Dedifferentiated amniotic fluid mesenchymal stem cell (primary cell): ENCODE data around the gene NMB.
"Not testable (repeated sequence)": the region's sequence is repeated elsewhere in the genome, so short reads cannot be mapped to it uniquely, and the experiment has no call there.

ENCODE experiments used
- DNase-seq: peaks from one replicate; pipeline ENCODE4 v3.0.0-alpha.2; 2016; ENCODE audit errors: extremely low spot score

NMB gene

DNA sequence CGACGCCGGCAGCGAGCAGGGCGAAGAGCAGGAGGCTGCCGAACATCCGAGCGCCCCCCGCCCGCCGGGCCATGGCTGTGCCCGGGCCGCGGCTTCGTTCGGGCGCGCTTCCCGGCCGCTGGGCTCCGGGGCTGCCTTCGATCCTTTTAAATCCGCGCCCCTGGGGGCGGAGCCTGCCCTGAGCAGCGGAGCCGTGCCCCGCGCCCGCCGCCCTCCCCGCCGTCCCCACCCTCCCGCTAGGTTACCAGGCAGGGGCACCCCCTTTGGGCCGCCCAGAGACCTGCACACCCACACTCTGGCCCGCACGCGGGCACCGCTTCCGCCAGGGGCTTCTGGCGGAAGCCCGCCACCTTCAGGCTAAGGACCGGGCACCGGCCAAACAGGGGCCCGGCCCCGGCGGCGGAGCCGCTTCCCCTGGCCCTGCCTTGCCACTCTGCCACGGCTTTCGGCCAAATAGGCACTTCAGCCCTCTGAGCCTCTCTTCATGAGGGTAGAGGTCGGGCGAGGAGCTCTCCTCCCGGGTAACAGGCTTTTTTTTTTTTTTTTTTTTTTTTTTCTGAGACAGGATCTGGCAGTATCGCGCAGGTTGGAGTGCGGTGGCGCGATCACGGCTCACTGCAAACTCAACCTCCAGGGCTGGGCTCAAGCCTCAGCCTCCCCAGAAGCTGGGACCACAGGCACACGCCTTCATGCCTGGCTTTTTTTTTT is at the start of gene NMB:
TSS of gene NMB (minus strand) at position 120 of the 708 bp plus-strand sequence. CDS start at position 73, 47 bp downstream.
- peak; percentile 48 for DNase-seq

GRCh38 chr15:84703808-84704207 is 45.8 kb upstream of the NMB start:
- DNase-seq = no peak

DNA sequence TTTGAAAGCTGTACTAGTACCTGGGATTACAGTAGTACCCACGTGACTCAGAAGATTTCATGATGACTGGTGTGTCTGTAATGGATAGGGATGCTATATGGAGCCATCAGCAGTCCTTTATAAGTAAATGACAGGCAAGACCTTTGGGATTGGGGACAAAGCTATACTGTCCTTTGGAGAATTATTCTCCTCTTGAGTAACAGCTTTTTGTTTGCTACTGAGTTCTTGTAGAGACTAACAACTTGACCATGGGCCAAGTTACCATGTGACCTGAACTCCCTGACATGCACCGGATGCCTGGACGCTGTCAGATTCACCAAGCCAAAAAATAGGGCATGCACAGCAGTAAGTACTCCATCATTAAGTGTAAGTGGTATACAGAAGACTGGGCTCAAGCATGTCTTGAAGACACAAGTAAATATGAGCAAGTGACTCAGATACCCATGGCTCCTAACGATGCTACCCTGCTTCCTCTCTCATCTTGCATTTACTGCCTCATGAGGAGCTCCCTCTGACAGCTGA is 45.0 kb upstream of the NMB start:
- no peak for DNase-seq

- no peak for DNase-seq
Observed at GRCh38 chr15:84699538-84700191, 41.7 kb upstream of the NMB start.

DNA sequence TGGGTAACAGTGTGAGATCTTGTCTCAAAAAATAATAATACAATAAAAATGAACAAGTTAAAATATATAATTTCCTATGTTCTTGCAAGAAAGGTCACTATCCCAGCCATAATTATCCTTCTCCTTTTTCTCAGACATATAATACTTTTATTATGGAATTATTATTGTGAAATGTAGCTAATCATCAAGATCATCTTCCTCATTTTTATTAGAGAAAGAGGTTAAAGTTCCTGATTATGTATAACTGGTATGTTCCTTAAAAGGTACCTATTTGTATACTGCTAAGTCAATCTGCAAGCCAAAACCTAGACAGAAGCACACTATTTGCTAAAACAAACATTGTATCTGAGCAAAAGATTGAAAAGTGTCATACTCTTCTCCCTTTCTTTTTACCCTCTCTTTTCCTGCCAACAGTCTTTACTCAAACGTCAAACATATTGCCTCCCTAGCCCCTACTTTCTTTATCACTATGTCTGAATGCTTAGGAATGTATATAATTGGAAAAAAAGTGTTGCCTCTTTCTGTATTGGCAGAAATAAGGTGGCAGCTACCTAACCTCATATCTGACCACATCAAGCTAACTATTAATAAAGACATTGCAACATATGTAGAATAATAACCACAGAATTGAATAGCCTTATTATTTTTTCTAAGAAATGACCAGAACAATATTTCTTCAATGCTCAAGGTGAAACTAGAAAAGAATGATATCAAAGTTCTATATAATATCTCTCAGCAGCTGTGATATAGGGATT is 39.4 kb upstream of the NMB start:
- DNase-seq = no peak

DNA sequence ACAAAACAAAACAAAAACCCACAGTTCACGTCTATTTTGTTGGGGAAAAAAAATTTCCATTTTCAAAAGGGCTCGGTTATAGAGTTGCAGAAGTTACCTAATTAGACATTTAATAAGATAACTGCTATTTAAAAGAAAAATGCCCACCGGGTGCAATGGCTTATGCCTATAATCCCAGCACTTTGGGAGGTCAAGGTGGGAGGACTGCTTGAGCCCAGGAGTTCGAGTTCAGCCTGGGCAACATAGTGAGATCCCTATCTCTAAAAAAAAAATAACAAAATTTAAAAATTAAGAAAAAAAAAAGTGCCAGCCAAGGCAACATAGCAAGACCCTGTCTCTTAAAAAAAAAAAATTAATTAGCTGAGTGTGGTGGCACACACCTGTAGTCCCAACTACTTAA is 38.8 kb upstream of the NMB start:
- DNase-seq = no peak

DNA sequence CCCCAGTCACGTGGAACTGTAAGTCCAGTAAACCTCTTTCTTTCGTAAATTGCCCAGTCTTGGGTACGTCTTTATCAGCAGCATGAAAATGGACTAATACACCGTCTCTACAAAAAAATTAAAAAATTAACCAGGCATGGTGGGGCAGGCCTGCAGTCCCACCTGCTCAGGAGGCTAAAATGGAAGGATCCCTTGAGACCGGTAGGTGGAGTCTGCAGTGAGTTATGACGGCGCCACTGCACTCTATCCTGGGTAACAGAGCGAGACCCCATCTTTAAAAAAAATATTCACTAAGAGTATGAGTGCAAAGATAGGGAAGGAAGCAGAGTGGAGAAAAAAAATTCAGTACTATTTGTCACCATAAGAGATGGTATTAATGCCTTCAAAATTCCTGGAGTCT is 32.3 kb upstream of the NMB start:
- no peak for DNase-seq

GRCh38 chr15:84689858-84690257 is 31.9 kb upstream of the NMB start:
- no peak for DNase-seq

- DNase-seq = not testable (repeated sequence)
Observed at GRCh38 chr15:84686446-84686845, 28.4 kb upstream of the NMB start.

DNA sequence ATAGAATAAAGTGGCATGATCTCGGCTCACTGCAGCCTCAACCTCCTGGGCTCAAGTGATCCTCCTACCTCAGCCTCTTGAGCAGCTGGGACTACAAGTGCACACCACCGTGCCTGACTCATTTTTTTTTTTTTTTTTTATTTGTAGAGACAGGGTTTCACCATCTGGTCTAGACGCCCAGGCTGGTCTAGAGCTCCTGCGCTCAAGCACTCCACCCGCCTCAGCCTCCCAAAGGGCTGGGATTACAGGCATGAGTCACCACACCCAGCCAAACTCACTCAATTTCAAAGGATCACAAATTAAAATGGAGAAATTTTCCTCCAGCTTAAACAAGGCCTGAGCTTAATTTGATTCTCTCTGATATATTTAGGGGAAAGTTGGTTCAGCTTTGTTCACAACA is 27.3 kb upstream of the NMB start:
- DNase-seq = peak; percentile 84

DNA sequence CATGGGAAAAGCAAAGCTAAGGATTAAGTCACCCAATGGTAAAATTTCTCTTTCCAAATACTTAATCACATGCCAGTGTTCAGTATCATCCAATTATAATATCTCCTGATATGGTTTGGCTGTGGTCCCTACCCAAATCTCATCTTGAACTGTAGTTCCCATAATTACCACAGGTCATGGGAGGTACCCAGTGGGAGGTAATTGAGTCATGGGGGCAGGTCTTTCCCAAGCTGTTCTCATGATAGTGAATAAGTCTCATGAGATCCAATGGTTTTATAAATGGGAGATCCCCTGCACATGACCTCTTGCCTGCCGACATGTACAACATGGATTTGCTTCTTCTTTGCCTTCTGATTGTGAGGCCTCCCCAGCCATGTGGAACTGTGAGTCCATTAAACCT is 26.1 kb upstream of the NMB start:
- no peak for DNase-seq

DNA sequence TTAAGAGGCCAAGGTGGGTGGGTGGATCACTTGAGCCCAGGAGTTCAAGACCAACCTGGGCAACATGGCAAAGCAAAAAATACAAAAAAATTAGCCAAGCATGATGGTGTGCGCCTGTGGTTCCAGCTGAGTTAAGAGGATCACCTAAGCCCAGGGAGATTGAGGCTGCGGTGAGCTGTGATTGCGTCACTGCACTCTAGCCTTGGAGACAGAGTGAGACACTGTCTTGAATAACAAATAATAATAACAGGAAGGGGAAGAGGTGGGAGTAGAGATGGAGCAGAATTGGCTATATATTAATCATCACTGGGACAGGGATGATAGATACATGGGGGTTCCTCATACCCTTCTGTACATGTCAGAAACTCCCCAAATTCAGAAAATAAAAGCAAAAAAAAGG is 23.8 kb upstream of the NMB start:
- no peak for DNase-seq

DNA sequence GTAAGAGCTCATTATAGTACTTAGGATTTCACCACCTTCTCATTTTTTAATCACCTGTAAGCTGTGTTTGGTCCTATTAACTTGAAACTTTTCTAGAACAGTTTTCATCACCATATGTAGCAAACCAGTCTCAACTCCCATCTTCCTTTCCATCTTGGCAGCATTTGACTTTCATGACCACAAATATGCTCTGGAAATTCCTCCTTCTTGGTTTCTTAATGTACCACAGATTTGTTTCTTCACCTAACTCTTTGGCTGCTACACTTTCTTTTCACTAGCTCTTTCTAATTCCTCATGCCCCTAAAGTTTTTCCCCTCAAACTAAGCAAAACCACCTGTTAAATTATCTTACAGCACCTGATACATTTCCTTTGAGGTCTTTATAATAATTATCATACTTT is 13.2 kb upstream of the NMB start:
- peak; percentile 82 for DNase-seq

DNA sequence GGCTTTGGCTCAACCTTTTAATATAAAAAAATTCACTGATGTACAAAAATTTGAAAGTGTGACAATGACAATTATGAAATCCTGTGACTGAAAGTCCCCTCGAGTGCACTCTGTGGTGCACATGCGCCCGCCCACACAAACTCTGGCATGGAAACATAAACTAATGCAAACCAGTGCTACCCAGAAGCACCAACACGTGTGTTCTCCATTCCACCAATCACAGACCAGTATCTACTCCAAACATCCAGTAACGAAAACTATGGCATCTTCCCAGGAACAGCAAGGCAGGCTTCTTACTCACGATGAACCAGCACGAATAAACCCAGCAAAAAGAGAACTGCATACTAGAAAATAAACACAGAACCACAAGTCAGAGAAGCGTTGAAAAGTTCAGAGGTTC is 11.7 kb upstream of the NMB start:
- no peak for DNase-seq

DNA sequence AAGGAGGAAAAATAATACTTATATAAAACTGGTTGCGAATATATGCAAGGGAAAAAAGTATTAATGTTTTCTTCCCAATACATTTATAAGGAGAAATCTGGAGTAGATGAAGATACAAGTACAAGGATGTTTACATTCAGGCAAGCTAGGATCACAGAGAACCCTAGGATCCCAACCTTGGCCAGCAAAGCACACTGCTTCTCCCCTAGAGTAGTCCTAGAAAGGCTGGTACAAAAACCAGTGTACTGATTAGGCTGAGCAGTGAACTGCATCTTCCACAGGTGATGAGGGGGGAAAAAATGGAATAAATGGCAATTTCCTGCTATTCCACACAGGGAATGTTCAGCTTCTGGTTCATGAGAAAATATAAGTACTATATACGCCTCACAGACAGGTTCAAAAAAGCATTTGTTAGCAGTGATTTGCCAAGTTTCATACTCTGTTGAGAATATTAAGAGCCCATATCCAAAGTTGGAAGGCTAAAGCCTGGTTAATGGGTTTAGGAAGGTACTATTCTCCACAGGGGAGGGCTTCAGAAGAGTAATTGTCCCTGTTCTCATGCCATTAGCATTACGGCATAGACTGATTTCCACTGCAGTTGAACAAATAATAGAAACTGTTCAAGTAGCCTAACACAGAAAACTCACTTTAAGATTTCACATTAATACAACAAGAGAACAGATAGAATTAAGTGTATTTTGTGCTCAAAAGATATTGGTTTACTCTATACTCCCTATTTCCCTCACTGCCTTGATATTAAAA is 10.4 kb upstream of the NMB start:
- no peak for DNase-seq

- no peak for DNase-seq
Observed at GRCh38 chr15:84666373-84666772, 8.4 kb upstream of the NMB start.

GRCh38 chr15:84661001-84661400 is 3.0 kb upstream of the NMB start:
- no peak for DNase-seq

DNA sequence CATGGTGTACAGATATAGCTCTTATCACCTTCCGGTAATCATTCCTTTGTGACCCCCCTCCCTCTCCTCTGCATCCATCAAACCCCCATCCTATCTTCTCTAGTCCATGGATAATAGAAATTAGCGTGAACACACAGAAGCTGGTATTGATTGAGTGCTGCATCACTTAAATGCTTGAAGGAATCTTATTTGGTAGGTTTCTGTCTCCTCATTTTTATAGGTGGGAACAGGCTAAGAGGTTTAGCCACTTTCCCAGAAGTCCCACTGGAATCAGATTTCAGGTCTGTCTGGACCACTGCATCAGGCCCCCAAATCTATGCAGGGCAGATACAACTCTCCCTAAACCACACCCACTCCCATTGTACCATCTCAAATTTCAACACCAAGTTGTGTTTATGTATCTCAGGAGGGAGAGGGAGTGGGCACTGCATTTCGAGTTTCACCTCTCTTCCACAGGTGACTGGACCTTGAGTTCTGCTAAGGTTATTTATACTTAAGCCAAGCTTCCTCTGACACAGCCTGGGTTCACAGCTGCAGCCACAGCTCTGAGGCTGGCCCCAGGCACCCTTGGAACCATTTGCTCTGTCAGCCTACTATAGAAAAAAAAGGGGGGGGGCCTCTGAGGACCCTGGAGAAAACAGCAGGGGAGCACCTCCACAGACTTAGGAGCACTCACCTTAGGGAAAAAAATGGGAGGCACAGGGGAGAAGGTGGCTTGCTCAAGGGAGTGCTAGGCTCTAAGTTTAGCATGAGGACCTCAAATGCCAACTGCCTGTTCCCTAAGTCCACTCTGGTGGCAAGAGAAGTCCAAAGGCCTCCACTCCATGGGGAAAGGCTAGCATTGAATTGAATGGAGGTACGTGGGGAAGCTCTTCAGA is 2.1 kb upstream of the NMB start:
- DNase-seq = no peak

DNA sequence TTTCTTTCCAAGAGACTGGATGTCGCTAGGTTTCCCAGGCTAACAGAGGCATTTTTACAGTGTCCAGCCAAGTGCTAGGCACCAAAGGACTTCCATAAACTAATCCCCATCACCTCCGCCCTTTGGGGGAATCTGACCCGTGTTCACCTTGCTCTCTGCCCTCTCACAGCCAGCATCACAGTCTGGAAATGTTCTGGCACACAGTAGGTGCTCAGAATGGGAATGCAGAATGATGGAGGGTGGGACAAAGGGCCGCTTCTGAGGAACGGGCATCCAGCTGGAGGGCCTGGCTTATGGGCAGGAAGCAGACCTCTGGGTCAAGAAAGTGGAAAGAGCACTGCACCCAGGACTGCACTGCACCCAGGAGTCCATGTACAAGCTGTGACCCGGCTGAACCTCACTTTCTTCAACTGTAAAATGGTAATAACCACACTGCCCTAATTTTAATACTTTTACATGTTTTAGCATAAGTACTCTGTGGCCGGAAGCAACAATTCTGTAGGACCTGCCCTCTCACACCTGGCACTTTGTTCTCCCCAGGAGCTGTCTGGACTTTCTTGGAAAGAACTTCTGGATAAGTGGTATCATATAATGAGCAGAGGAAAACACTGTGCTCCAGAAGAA is 901 bp upstream of the NMB start:
- no peak for DNase-seq

GRCh38 chr15:84657748-84658079 is 285 bp downstream of the NMB start:
- DNase-seq = no peak

DNA sequence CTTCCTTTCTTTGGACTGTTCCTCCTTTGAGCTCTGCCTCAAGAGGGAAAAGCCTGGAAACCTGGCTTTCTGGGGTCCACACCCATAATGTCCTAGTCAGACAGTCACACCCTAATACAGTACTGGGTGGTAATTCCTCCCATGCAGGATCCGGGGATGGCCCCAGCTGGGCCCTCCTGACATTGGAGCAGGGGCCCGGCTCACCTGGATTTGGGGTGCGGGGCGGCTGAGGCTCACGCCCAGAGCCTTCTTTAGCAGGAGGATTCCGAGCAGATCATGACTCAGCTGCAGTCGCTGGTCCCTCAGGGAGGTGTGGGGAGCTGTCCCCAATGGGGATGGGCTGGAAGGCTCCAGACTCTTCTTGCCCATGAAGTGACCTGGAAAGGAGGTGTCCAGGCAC is 1.0 kb downstream of the NMB start:
- no peak for DNase-seq
